ENCODE data around the gene HES6.

GRCh38 chr2:238285653-238286082 is 45.8 kb upstream of the HES6 start:
- TF ChIP-seq POLR2A (IDR thresholded peaks at IDR 0.05; ENCODE audit: low read length): no peak
- TF ChIP-seq GATA1 (IDR thresholded peaks at IDR 0.05; ENCODE audit: low read depth, low read length): no peak
